PC-3 (cell line): ENCODE data around the gene BPIFB2. TPM values are rescaled to one million over a fixed set of nuclear protein-coding genes. Genes with fewer than 3 reads are reported as not detected.

Experiments used
- ATAC-seq: fragments of 200-7000 bp; cut with Tn5 transposase; 2 replicates; pipeline ENCODE4 v1.9.1; 2020; ENCODE audit warnings: mild to moderate bottlenecking, moderate library complexity
- BruUV-seq: library from RNA; stranded (reverse); fragments of 400-500 nt; replicated peaks from 2 replicates; lab custom pipeline; 2021; lab: Mats Ljungman, UMichigan
- CTCF ChIA-PET: fragments of 300-600 bp; sonication (Branson Sonifier 250); formaldehyde crosslinking; loops from one replicate; lab custom pipeline; 2022; ENCODE audit warnings: antibody characterized with exemption; lab: Charles Lee
- POLR2A ChIA-PET: fragments of 300-600 bp; sonication (Branson Sonifier 250); formaldehyde crosslinking; loops from one replicate; lab custom pipeline; 2022; ENCODE audit warnings: antibody characterized with exemption; ENCODE audit not compliant: unreplicated experiment; lab: Charles Lee
- DNase-seq: peaks from one replicate; pipeline ENCODE4 v3.0.0-alpha.2; 2015
- H2AFZ ChIP-seq: fragments of 300-600 bp; sonication (generic); 2 replicates; pipeline ENCODE4 v1.6.0; 2016; ENCODE audit warnings: antibody characterized with exemption, low read length
- H3F3A ChIP-seq: fragments of 300-600 bp; sonication (generic); one replicate; pipeline ENCODE4 v1.6.0; 2017; ENCODE audit warnings: antibody characterized with exemption, low read length, control low read depth, mild to moderate bottlenecking; ENCODE audit not compliant: unreplicated experiment
- H3K27ac ChIP-seq: fragments of 300-600 bp; sonication (generic); 2 replicates; pipeline ENCODE4 v1.5.1; 2016; ENCODE audit warnings: mild to moderate bottlenecking, low read length
- H3K27me3 ChIP-seq: fragments of 300-600 bp; sonication (generic); 2 replicates; pipeline ENCODE4 v1.6.1; 2016; ENCODE audit warnings: low read length, mixed read lengths
- H3K36me3 ChIP-seq: fragments of 300-600 bp; sonication (generic); 2 replicates; pipeline ENCODE4 v1.6.1; 2016; ENCODE audit warnings: low read depth, mixed run types, low read length, mixed read lengths
- H3K4me1 ChIP-seq: fragments of 300-600 bp; sonication (generic); 2 replicates; pipeline ENCODE4 v1.5.1; 2016; ENCODE audit warnings: low read length; ENCODE audit not compliant: insufficient read depth
- H3K4me2 ChIP-seq: fragments of 300-600 bp; sonication (generic); 2 replicates; pipeline ENCODE4 v1.6.0; 2016; ENCODE audit warnings: low read length
- H3K4me3 ChIP-seq: fragments of 300-600 bp; sonication (generic); 2 replicates; pipeline ENCODE4 v1.5.1; 2016; ENCODE audit warnings: mild to moderate bottlenecking, low read length, mixed read lengths
- H3K79me2 ChIP-seq: fragments of 300-600 bp; sonication (generic); 2 replicates; pipeline ENCODE4 v1.6.1; 2017; ENCODE audit warnings: low read length, mixed read lengths
- H3K9ac ChIP-seq: fragments of 300-600 bp; sonication (generic); 2 replicates; pipeline ENCODE4 v1.6.0; 2016; ENCODE audit warnings: mild to moderate bottlenecking, low read length
- H3K9me2 ChIP-seq: fragments of 300-600 bp; sonication (generic); replicated peaks from 2 replicates; pipeline ENCODE4 v1.6.1; 2016; ENCODE audit warnings: mixed run types, low read length, mixed read lengths
- H3K9me3 ChIP-seq: fragments of 300-600 bp; sonication (generic); 2 replicates; pipeline ENCODE4 v1.6.1; 2016; ENCODE audit warnings: low read length, mixed read lengths
- H4K20me1 ChIP-seq: fragments of 300-600 bp; sonication (generic); 2 replicates; pipeline ENCODE4 v1.6.1; 2016; ENCODE audit warnings: low read length, mixed read lengths
- CTCF ChIP-seq: fragments of 300-600 bp; sonication (generic); conservative IDR thresholded peaks from 2 replicates; pipeline ENCODE4 v1.5.1; 2017; ENCODE audit warnings: antibody characterized with exemption, low read depth, mild to moderate bottlenecking, low read length
- EZH2 ChIP-seq: fragments of 300-600 bp; sonication (generic); IDR thresholded peaks from one replicate; pipeline ENCODE4 v1.6.1; 2017; ENCODE audit warnings: antibody characterized with exemption, mild to moderate bottlenecking, low read length; ENCODE audit not compliant: unreplicated experiment
- EZH2phosphoT487 ChIP-seq: fragments of 300-600 bp; sonication (generic); IDR thresholded peaks from 2 replicates; pipeline ENCODE4 v1.6.1; 2018; ENCODE audit warnings: mild to moderate bottlenecking, antibody characterized with exemption, low read length, borderline replicate concordance
- intact Hi-C: fragments of 100-400 bp; cut with micrococcal nuclease; formaldehyde crosslinking; loops from 2 replicates; pipeline ENCODE4 v1.9.0; 2023
- total RNA-seq: library from RNA; depleted of rRNA; stranded (reverse); fragments of >200 nt; gene quantifications from 2 replicates; pipeline ENCODE4 v1.2.3, GENCODE V29; 2014

Gene BPIFB2
- total RNA-seq, 1 experiment from 2014 or later: not detected

DNA sequence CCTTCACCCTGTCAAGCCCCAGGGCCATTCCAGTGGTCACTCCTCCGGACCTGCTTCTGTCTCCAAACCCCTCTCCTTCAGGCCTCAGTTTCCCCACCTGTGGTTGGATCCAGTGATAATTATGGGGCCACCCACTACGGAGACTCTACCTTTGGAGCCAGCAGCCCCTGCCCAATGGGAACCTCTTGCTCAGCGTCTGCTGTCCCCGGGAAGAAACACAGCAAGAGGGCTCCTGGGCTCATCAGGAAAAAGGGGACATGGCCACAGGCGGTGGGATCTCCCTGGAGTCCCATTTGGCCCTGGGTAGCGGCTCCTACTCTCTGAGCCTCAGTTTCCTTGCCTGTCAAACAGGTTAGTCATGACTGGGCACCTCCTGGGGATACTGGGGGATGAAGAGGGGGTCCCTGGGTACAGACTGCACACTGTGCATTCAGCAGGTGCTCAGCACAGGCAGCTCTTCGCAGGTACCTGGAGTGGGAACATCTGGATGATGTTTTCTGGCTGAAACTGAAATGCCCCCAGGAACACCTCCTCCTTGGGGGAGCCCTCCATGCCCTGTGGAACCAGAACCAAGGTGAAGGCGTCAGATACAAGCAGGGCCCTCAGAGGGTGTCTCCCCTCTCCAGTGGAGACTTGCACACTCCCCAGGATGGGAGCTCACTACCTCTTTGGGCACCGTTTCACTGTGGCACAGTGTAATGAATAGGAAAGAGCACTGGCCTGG lies 22.7 kb upstream of the BPIFB2 start:
- no peak overlapping the region for H3K4me2 ChIP-seq
- POLR2A ChIA-PET: no interaction called here

DNA sequence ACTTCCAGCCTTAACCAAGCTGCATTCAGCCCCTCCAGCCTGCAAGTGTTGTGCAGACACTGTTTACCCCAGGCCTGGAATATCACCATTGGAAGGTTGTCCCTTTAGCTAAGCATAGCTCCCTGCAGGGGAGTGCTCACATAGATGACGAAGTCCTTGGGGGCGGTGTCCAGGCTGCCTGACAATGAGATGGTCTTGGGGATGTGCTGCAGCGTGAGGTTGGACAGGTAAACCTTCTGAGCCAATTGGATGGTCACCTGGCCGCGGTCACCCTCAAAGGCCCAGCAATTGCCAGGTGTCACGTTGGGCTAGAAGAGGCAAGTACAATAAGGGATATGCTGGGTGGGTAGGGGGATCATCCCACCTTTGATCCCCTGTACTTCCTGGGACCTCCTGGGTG lies 21.9 kb upstream of the BPIFB2 start:
- intact Hi-C loops: no loop called here
- DNase-seq (no peak), ATAC-seq (no peak)
- Histone ChIP-seq H3K4me1 (no peaks in the 10 kb centered on the region), H4K20me1 (no peaks in the 10 kb centered on the region), H3K4me2 (no peak overlapping the region), H2AFZ (no peak overlapping the region), H3K9me2 (no peaks in the 10 kb centered on the region), H3K36me3 (no peaks in the 10 kb centered on the region), H3K9me3 (no peaks in the 10 kb centered on the region), H3K9ac (no peak overlapping the region), H3K79me2 (no peaks in the 10 kb centered on the region), H3K27ac (no peak overlapping the region), H3K27me3 (peaks cover 18% of the 10 kb centered on the region), H3F3A (no peaks in the 10 kb centered on the region), H3K4me3 (no peak overlapping the region)
- ChIA-PET POLR2A (no interaction called here), CTCF (interaction anchor here (0.6 kb wide), 1 partner anchor 72 kb away, joined by 3 read pairs; no protein-coding TSS in a partner anchor)
- TF ChIP-seq CTCF: no peak
- TF ChIP-seq EZH2: no peak
- TF ChIP-seq EZH2phosphoT487: no peak
- no TSS peak for BruUV-seq

More for the DNA sequence above, 22.7 kb upstream of the BPIFB2 start:
- Histone ChIP-seq H3K79me2 (no peaks in the 10 kb centered on the region), H4K20me1 (no peaks in the 10 kb centered on the region), H3K9me2 (no peaks in the 10 kb centered on the region), H3F3A (no peaks in the 10 kb centered on the region), H3K27me3 (peaks cover 11% of the 10 kb centered on the region; the same call in 1 of the 2 replicates), H3K4me1 (no peaks in the 10 kb centered on the region), H3K9ac (no peak overlapping the region), H3K4me3 (no peak overlapping the region), H3K27ac (no peak overlapping the region), H2AFZ (no peak overlapping the region), H3K36me3 (no peaks in the 10 kb centered on the region), H3K9me3 (no peaks in the 10 kb centered on the region)
- intact Hi-C loops: no loop called here
- no TSS peak for BruUV-seq
- DNase-seq (no peak), ATAC-seq (no peak)
- CTCF ChIA-PET: interaction anchor here (0.6 kb wide), 1 partner anchor 73 kb away, joined by 3 read pairs; no protein-coding TSS in a partner anchor
- TF ChIP-seq EZH2 (no peak), EZH2phosphoT487 (no peak), CTCF (no peak)

- Histone ChIP-seq H3F3A (no peaks in the 10 kb centered on the region), H2AFZ (no peak overlapping the region), H3K79me2 (no peaks in the 10 kb centered on the region), H3K4me2 (no peak overlapping the region), H3K36me3 (no peaks in the 10 kb centered on the region), H3K27me3 (peaks cover 18% of the 10 kb centered on the region), H3K9me2 (no peaks in the 10 kb centered on the region), H3K4me3 (no peak overlapping the region), H3K4me1 (no peaks in the 10 kb centered on the region), H3K9me3 (no peaks in the 10 kb centered on the region), H3K9ac (no peak overlapping the region), H3K27ac (no peak overlapping the region), H4K20me1 (no peaks in the 10 kb centered on the region)
- intact Hi-C loops: no loop called here
- ATAC-seq (no peak), DNase-seq (no peak)
- POLR2A ChIA-PET: interaction anchor here (0.7 kb wide), 1 partner anchor 19 kb away, joined by 4 read pairs; no protein-coding TSS in a partner anchor
- CTCF ChIA-PET: no interaction called here
- BruUV-seq: no TSS peak
- TF ChIP-seq CTCF: no peak
- TF ChIP-seq EZH2phosphoT487: no peak
- TF ChIP-seq EZH2: no peak
Measured at GRCh38 chr20:32986331-32986966, 21.1 kb upstream of the BPIFB2 start.
